ENCODE data around the gene RXFP4. TPM values are rescaled to one million over a fixed set of nuclear protein-coding genes. Genes with fewer than 3 reads are reported as not detected.
A peak's percentile ranks its signal among the peaks of the same experiment; 100 is the strongest.

RXFP4 gene
- total and polyA plus RNA-seq, 2 donors, result 0.18 TPM; not detected in 1

DNA sequence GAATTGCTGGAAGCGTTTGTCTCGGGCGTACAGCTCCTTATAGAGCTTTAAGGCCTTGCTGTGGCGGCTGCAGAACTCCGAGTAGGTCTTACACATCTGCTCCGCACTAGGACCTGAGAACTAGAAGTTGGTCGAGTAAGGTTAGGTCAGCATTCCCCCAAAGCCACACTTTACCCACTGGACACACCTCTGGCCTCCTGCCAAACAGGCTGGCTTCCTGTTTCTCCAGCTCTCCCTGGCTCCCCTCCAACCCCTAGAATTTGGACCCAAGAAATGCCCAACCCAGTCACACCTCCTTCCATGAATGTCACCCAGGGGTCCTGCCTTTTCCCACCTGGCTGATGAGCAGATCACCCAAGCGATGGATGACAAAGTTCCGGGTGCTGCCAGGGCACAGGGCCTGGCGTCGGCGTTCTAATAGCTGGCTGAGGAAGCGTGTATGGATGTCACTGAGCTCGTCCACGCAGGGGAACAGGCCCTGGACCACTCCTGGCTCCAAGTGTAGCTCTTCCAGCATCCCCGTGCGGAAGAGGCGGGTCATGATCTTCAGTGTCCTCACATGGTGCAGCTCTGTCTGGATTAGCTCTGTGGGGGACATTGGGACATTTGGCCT is 21.3 kb downstream of the RXFP4 start:
- Histone ChIP-seq H3K27ac (ENCODE audit: low read depth in 1 of 2, low read length in 1 of 2) (no peak overlapping the region), H3K9me3 (ENCODE audit: control insufficient read depth in 2 of 2, insufficient read depth in 1 of 2, low read length in 1 of 2) (peaks cover 0 to 4% of the 10 kb centered on the region in 2 donors), H3K4me1 (ENCODE audit: control insufficient read depth in 2 of 2, insufficient read depth in 2 of 2, low read length in 2 of 2) (peaks cover under 1 to 7% of the 10 kb centered on the region in 2 donors), H3K4me3 (ENCODE audit: low read length in 2 of 2) (no peak overlapping the region), H3K36me3 (ENCODE audit: control insufficient read depth in 2 of 2, insufficient read depth in 2 of 2, low read length in 1 of 2) (peaks cover 97 to 98% of the 10 kb centered on the region in 2 donors), H3K27me3 (ENCODE audit: control insufficient read depth in 2 of 2, insufficient read depth in 1 of 2, low read length in 1 of 2) (no peaks in the 10 kb centered on the region)
- no peak for DNase-seq (ENCODE audit: low read depth in 6 of 9, low spot score in 9 of 9)
- WGBS, result 95% methylated on average over 18 of the region's 18 CpGs

DNA sequence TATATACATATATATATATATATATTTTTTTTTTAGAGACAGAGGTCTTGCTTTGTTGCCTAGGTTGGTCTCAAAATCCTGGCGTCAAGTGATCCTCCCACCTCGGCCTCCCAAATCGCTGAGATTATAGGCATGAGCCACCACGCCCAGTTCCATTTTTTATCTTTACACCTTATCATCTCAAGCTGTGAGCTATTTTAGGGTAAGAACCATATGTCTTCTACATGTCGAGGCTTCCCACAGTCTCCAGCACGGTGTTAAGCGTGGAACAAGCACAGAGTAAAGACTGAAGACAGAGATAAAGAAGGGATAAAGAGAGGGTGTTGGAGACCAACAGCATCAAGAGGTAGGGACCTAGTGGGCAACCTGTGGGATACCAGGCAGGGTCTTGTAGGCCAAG is 22.8 kb downstream of the RXFP4 start:
- DNase-seq (ENCODE audit: low read depth in 6 of 9, low spot score in 9 of 9), result no peak
- peaks cover 8 to 22% of the 10 kb centered on the region in 2 donors for H3K4me1 ChIP-seq (ENCODE audit: control insufficient read depth in 2 of 2, insufficient read depth in 2 of 2, low read length in 2 of 2)
- H3K27me3 ChIP-seq (ENCODE audit: control insufficient read depth in 2 of 2, insufficient read depth in 1 of 2, low read length in 1 of 2), result no peaks in the 10 kb centered on the region
- no peak overlapping the region for H3K27ac ChIP-seq (ENCODE audit: low read depth in 1 of 2, low read length in 1 of 2)
- 97% methylated on average over 7 of the region's 7 CpGs for WGBS
- no peak overlapping the region for H3K4me3 ChIP-seq (ENCODE audit: low read length in 2 of 2)
- H3K9me3 ChIP-seq (ENCODE audit: control insufficient read depth in 2 of 2, insufficient read depth in 1 of 2, low read length in 1 of 2), result peaks cover 0 to 4% of the 10 kb centered on the region in 2 donors
- H3K36me3 ChIP-seq (ENCODE audit: control insufficient read depth in 2 of 2, insufficient read depth in 2 of 2, low read length in 1 of 2), result peaks cover 98% of the 10 kb centered on the region in 2 donors

DNA sequence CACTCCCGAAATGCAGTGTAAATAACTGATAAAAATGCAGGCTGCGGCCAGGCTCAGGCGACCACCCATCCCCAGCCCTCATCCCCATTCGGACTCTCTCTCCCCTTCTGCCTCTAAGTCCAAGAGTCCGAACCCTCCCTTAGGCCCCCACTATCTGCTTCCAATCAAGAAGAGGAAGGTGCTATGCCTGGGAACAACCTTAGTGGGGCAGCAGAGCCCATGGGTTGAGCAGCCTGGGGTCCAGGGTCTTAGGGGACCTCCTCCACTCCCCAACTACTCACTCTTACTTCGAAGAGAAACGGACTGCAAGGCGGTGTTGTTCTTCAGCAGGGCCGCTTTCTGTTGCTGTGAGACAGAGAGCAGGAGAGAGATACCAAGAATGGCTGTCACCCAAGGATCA is 24.7 kb downstream of the RXFP4 start:
- no peak for DNase-seq (ENCODE audit: low read depth in 6 of 9, low spot score in 9 of 9)
- H3K4me3 ChIP-seq (ENCODE audit: low read length in 2 of 2), result no peak overlapping the region
- H3K27ac ChIP-seq (ENCODE audit: low read depth in 1 of 2, low read length in 1 of 2), result no peak overlapping the region
- H3K36me3 ChIP-seq (ENCODE audit: control insufficient read depth in 2 of 2, insufficient read depth in 2 of 2, low read length in 1 of 2), result peaks cover 93 to 97% of the 10 kb centered on the region in 2 donors
- 98% methylated on average over 9 of the region's 9 CpGs for WGBS
- H3K27me3 ChIP-seq (ENCODE audit: control insufficient read depth in 2 of 2, insufficient read depth in 1 of 2, low read length in 1 of 2), result no peaks in the 10 kb centered on the region
- peaks cover 18 to 42% of the 10 kb centered on the region in 2 donors for H3K4me1 ChIP-seq (ENCODE audit: control insufficient read depth in 2 of 2, insufficient read depth in 2 of 2, low read length in 2 of 2)
- peaks cover 0 to 4% of the 10 kb centered on the region in 2 donors for H3K9me3 ChIP-seq (ENCODE audit: control insufficient read depth in 2 of 2, insufficient read depth in 1 of 2, low read length in 1 of 2)

DNA sequence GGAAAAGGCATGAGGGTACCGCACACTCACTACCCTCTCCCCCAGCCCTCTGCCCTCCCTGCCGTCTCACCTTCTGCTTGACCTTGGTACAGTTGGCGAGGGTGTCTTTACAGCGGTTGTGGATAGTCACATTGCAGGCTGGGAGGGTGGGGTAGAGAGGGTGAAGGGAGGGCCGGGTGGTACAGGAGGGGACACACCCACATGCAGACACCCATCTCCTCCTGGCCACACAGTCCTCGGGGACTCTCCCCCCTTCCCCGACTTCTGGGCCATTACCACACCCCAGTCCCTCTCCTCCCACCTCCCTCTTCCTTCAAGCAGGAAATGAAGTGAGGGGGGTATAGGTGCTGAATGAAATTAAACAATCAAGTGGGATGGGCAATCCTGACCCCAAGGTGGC is 25.3 kb downstream of the RXFP4 start:
- Histone ChIP-seq H3K4me3 (ENCODE audit: low read length in 2 of 2) (no peak overlapping the region), H3K36me3 (ENCODE audit: control insufficient read depth in 2 of 2, insufficient read depth in 2 of 2, low read length in 1 of 2) (peaks cover 88 to 91% of the 10 kb centered on the region in 2 donors), H3K27ac (ENCODE audit: low read depth in 1 of 2, low read length in 1 of 2) (no peak overlapping the region), H3K4me1 (ENCODE audit: control insufficient read depth in 2 of 2, insufficient read depth in 2 of 2, low read length in 2 of 2) (peaks cover 22 to 48% of the 10 kb centered on the region in 2 donors), H3K27me3 (ENCODE audit: control insufficient read depth in 2 of 2, insufficient read depth in 1 of 2, low read length in 1 of 2) (no peaks in the 10 kb centered on the region), H3K9me3 (ENCODE audit: control insufficient read depth in 2 of 2, insufficient read depth in 1 of 2, low read length in 1 of 2) (peaks cover 0 to 4% of the 10 kb centered on the region in 2 donors)
- 83% methylated on average over 7 of the region's 7 CpGs for WGBS
- no peak for DNase-seq (ENCODE audit: low read depth in 6 of 9, low spot score in 9 of 9)

DNA sequence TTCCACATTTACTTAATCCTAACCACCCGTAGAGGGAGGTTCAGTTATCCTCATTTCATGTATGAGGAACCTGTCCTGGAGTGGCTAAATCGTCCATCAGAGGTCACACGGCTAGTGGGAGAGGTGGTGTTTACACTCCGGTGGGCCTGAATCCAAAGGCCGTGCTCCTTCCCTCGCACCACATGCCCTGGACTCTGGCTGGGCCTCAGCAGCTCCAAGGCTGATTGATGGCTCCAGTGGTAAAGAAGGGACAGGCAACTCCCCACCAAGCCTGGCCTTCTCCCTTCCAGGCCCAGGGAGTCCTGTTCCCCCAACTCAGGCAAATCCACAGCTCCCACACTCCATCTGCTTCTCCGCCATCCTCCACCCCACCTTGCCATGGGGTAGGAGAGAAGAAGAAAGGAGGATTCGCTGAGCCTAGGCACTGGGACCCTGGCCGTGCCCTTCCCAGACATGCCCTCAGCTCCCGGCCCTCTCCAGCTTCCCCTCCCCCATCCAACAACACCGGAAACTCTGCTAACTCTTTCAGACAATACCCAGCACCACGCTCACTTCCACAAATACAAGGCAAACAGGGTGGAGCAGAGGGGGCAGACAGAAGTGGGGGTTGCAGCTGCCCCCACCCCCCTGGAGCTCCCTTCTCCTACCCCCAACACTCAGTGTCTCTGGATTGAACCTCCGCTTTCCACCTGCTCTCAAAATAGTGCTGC is 26.1 kb downstream of the RXFP4 start:
- 62% methylated on average over 13 of the region's 13 CpGs for WGBS
- Histone ChIP-seq H3K36me3 (ENCODE audit: control insufficient read depth in 2 of 2, insufficient read depth in 2 of 2, low read length in 1 of 2) (peaks cover 88 to 90% of the 10 kb centered on the region in 2 donors), H3K9me3 (ENCODE audit: control insufficient read depth in 2 of 2, insufficient read depth in 1 of 2, low read length in 1 of 2) (peaks cover 0 to 3% of the 10 kb centered on the region in 2 donors), H3K27me3 (ENCODE audit: control insufficient read depth in 2 of 2, insufficient read depth in 1 of 2, low read length in 1 of 2) (no peaks in the 10 kb centered on the region), H3K4me1 (ENCODE audit: control insufficient read depth in 2 of 2, insufficient read depth in 2 of 2, low read length in 2 of 2) (peaks cover 30 to 55% of the 10 kb centered on the region in 2 donors), H3K4me3 (ENCODE audit: low read length in 2 of 2) (no peak overlapping the region), H3K27ac (ENCODE audit: low read depth in 1 of 2, low read length in 1 of 2) (peak overlapping the region; percentile 72 to 76)
- peak in 1 of 9 donors; percentile 67 for DNase-seq (ENCODE audit: low read depth in 6 of 9, low spot score in 9 of 9)

DNA sequence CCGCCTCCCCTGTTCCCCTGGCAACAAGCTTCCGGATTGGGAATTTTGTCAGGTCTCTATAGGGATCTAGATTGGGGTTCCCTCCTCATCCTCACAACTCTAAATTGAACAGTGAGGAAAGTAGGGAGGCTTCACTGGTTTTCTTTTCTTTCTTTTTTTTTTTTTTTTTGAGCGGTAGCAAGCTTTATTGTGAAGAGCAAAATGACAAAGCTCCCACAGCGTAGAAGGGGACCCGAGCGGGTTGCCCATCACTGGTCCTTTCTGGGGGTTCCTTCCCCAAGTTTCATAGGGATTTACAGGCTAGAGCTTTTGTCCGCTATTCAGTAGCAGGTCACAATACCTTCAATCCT is 26.6 kb downstream of the RXFP4 start:
- H3K27me3 ChIP-seq (ENCODE audit: control insufficient read depth in 2 of 2, insufficient read depth in 1 of 2, low read length in 1 of 2), result no peaks in the 10 kb centered on the region
- peaks cover 84 to 90% of the 10 kb centered on the region in 2 donors for H3K36me3 ChIP-seq (ENCODE audit: control insufficient read depth in 2 of 2, insufficient read depth in 2 of 2, low read length in 1 of 2)
- H3K9me3 ChIP-seq (ENCODE audit: control insufficient read depth in 2 of 2, insufficient read depth in 1 of 2, low read length in 1 of 2), result no peaks in the 10 kb centered on the region
- no peak for DNase-seq (ENCODE audit: low read depth in 6 of 9, low spot score in 9 of 9)
- H3K4me3 ChIP-seq (ENCODE audit: low read length in 2 of 2), result no peak overlapping the region
- WGBS, result 84% methylated on average over 7 of the region's 7 CpGs
- H3K27ac ChIP-seq (ENCODE audit: low read depth in 1 of 2, low read length in 1 of 2), result peak overlapping the region; percentile 72 to 76
- H3K4me1 ChIP-seq (ENCODE audit: control insufficient read depth in 2 of 2, insufficient read depth in 2 of 2, low read length in 2 of 2), result peaks cover 35 to 61% of the 10 kb centered on the region in 2 donors

DNA sequence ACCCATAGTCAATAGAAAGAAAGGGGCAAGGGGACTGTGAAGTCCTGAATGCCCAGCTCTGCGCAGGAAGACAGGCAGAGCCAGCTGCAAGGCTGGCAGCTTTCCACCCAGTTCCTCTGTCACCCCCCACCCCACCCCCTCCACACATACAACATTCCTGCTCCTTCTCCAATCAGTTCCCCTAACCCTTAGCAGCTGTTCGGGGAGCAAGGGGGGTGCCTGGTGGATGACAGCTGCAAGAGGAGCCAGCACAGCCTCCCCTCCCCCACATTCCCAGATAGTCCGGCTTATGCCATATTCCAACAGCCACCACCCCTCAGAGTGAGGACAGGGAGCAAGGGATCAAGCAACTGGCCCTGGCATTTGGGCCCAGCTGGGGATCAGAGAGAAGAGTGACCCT is 27.2 kb downstream of the RXFP4 start:
- WGBS, result 93% methylated on average over 3 of the region's 3 CpGs
- peaks cover 38 to 66% of the 10 kb centered on the region in 2 donors for H3K4me1 ChIP-seq (ENCODE audit: control insufficient read depth in 2 of 2, insufficient read depth in 2 of 2, low read length in 2 of 2)
- H3K9me3 ChIP-seq (ENCODE audit: control insufficient read depth in 2 of 2, insufficient read depth in 1 of 2, low read length in 1 of 2), result no peaks in the 10 kb centered on the region
- H3K27ac ChIP-seq (ENCODE audit: low read depth in 1 of 2, low read length in 1 of 2), result peak overlapping the region in 1 of 2 donors; percentile 20
- H3K36me3 ChIP-seq (ENCODE audit: control insufficient read depth in 2 of 2, insufficient read depth in 2 of 2, low read length in 1 of 2), result peaks cover 79 to 86% of the 10 kb centered on the region in 2 donors
- no peaks in the 10 kb centered on the region for H3K27me3 ChIP-seq (ENCODE audit: control insufficient read depth in 2 of 2, insufficient read depth in 1 of 2, low read length in 1 of 2)
- DNase-seq (ENCODE audit: low read depth in 6 of 9, low spot score in 9 of 9), result no peak
- no peak overlapping the region for H3K4me3 ChIP-seq (ENCODE audit: low read length in 2 of 2)

DNA sequence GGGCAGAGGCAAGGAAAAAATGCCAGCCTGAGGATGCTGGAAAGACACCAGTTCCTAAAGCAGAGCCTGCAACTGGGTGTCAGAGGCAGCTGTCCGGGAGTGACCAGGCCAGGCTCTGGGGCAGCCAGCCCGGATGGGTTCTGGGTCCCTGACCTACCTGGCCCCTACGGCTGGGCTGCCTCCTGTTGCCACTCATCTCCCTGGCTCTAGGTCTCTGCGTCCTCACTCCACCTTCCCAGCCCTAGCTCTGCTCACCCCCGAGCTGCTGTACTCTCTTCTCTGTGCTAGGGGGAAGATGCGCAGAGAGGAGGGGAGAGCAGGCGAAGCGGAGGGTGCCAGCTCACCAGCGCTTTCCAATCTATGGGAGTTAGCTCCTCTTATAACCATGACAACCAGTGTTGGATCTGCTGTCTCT is 27.9 kb downstream of the RXFP4 start:
- peaks cover 43 to 73% of the 10 kb centered on the region in 2 donors for H3K4me1 ChIP-seq (ENCODE audit: control insufficient read depth in 2 of 2, insufficient read depth in 2 of 2, low read length in 2 of 2)
- H3K27me3 ChIP-seq (ENCODE audit: control insufficient read depth in 2 of 2, insufficient read depth in 1 of 2, low read length in 1 of 2), result no peaks in the 10 kb centered on the region
- DNase-seq (ENCODE audit: low read depth in 6 of 9, low spot score in 9 of 9), result no peak
- H3K4me3 ChIP-seq (ENCODE audit: low read length in 2 of 2), result no peak overlapping the region
- WGBS, result 97% methylated on average over 9 of the region's 9 CpGs
- H3K27ac ChIP-seq (ENCODE audit: low read depth in 1 of 2, low read length in 1 of 2), result peak overlapping the region in 1 of 2 donors; percentile 33
- H3K9me3 ChIP-seq (ENCODE audit: control insufficient read depth in 2 of 2, insufficient read depth in 1 of 2, low read length in 1 of 2), result no peaks in the 10 kb centered on the region
- peaks cover 81 to 84% of the 10 kb centered on the region in 2 donors for H3K36me3 ChIP-seq (ENCODE audit: control insufficient read depth in 2 of 2, insufficient read depth in 2 of 2, low read length in 1 of 2)

DNA sequence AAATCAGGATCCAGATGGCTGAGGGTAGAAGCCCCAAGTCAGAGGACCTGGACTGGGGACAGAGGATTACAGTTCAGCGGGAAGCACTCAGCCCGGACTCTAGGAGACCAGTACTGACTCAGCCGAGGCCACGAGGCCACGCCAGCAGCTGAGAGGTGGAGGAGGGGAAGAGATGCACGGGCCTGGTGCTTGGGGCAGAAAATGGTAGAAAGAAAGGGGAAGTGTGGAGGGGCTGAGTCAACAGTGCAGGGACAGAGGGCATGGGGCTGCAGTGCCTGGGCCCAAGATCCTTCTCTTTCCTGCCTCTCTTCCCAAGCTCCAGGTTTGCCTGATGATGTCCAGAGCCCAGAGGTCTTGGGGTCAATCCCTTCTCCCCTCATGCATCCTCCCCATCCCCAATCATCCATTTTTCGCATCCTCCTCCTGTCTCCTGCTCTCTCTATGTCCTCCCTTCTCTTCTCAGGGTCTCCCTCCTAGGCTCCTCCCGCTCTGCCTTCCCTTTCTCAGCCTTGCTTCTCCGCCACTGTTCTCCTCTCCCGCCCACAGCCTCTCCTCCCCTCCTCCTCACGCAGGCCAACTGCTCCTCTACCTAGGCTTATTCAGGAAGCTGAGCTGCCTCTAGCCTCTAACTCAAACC is 29.2 kb downstream of the RXFP4 start:
- no peaks in the 10 kb centered on the region for H3K9me3 ChIP-seq (ENCODE audit: control insufficient read depth in 2 of 2, insufficient read depth in 1 of 2, low read length in 1 of 2)
- no peaks in the 10 kb centered on the region for H3K27me3 ChIP-seq (ENCODE audit: control insufficient read depth in 2 of 2, insufficient read depth in 1 of 2, low read length in 1 of 2)
- H3K36me3 ChIP-seq (ENCODE audit: control insufficient read depth in 2 of 2, insufficient read depth in 2 of 2, low read length in 1 of 2), result peaks cover 71% of the 10 kb centered on the region in 2 donors
- DNase-seq (ENCODE audit: low read depth in 6 of 9, low spot score in 9 of 9), result peak in 1 of 9 donors; percentile 38
- no peak overlapping the region for H3K4me3 ChIP-seq (ENCODE audit: low read length in 2 of 2)
- H3K27ac ChIP-seq (ENCODE audit: low read depth in 1 of 2, low read length in 1 of 2), result peak overlapping the region; percentile 33 to 58
- WGBS, result 21% methylated on average over 11 of the region's 11 CpGs
- H3K4me1 ChIP-seq (ENCODE audit: control insufficient read depth in 2 of 2, insufficient read depth in 2 of 2, low read length in 2 of 2), result peaks cover 50 to 86% of the 10 kb centered on the region in 2 donors
